Neural cell (in vitro differentiated cells): ENCODE results near the gene ETNK2. TPM values are rescaled to one million over a fixed set of nuclear protein-coding genes. Genes with fewer than 3 reads are reported as not detected.

ENCODE experiments used
- H2AFZ ChIP-seq: fragments of 200-600, 300-800 bp; sonication (generic), shearing (Covaris generic); 2 replicates; pipeline ENCODE4 v1.6.0; 2014; ENCODE audit warnings: low read depth, mild to moderate bottlenecking, antibody characterized with exemption, low read length, moderate library complexity
- H3F3A ChIP-seq: fragments of 200-600 bp; shearing (Covaris generic); 2 replicates; pipeline ENCODE4 v1.6.1; 2016; ENCODE audit warnings: mild to moderate bottlenecking, moderate library complexity, mixed read lengths, antibody characterized with exemption, low read length; ENCODE audit not compliant: insufficient read depth, poor library complexity, severe bottlenecking
- H3K27ac ChIP-seq: fragments of 200-600, 300-800 bp; sonication (generic), shearing (Covaris generic); 2 replicates; pipeline ENCODE4 v1.5.1; 2014; ENCODE audit warnings: mild to moderate bottlenecking, low read length, moderate library complexity
- H3K27me3 ChIP-seq: fragments of 300-800, 200-600 bp; sonication (generic), shearing (Covaris generic); 2 replicates; pipeline ENCODE4 v1.6.0; 2014; ENCODE audit warnings: mild to moderate bottlenecking, low read depth, low read length, moderate library complexity; ENCODE audit not compliant: insufficient read depth
- H3K36me3 ChIP-seq: fragments of 300-800, 200-600 bp; sonication (generic), shearing (Covaris generic); 2 replicates; pipeline ENCODE4 v1.5.1; 2014; ENCODE audit warnings: mild to moderate bottlenecking, antibody characterized with exemption, low read length, moderate library complexity; ENCODE audit not compliant: insufficient read depth
- H3K4me2 ChIP-seq: fragments of 300-800, 200-600 bp; sonication (generic), shearing (Covaris generic); 2 replicates; pipeline ENCODE4 v1.6.0; 2014; ENCODE audit warnings: mild to moderate bottlenecking, low read length
- H3K4me3 ChIP-seq: fragments of 300-800, 200-600 bp; sonication (generic), shearing (Covaris generic); 2 replicates; pipeline ENCODE4 v1.5.1; 2014; ENCODE audit warnings: mild to moderate bottlenecking, low read length, moderate library complexity
- H3K79me2 ChIP-seq: fragments of 200-600 bp; shearing (Covaris generic); replicated peaks from 2 replicates; pipeline ENCODE4 v1.6.0; 2014; ENCODE audit warnings: mild to moderate bottlenecking, low read length, moderate library complexity; ENCODE audit not compliant: insufficient read depth
- H3K9ac ChIP-seq: fragments of 300-800, 200-600 bp; sonication (generic), shearing (Covaris generic); 2 replicates; pipeline ENCODE4 v1.6.1; 2016; ENCODE audit warnings: mild to moderate bottlenecking, low read length, mixed read lengths
- H3K9me2 ChIP-seq: fragments of 200-600 bp; shearing (Covaris generic); 2 replicates; pipeline ENCODE4 v1.6.1; 2016; ENCODE audit warnings: mild to moderate bottlenecking, low read length, mixed read lengths; ENCODE audit not compliant: insufficient read depth
- H3K9me3 ChIP-seq: fragments of 200-600, 300-800 bp; sonication (generic), shearing (Covaris generic); 2 replicates; pipeline ENCODE4 v1.6.1; 2016; ENCODE audit warnings: mild to moderate bottlenecking, mixed run types, low read length, moderate library complexity, mixed read lengths
- H4K20me1 ChIP-seq: fragments of 200-600 bp; shearing (Covaris generic); 2 replicates; pipeline ENCODE4 v1.6.1; 2016; ENCODE audit warnings: mild to moderate bottlenecking, mixed run types; ENCODE audit not compliant: insufficient read depth
- EP300 ChIP-seq: fragments of 450-650 bp; conservative IDR thresholded peaks from 2 replicates; pipeline ENCODE4 v1.6.1; 2014; ENCODE audit warnings: antibody characterized with exemption, mild to moderate bottlenecking, moderate library complexity; ENCODE audit not compliant: poor library complexity, severe bottlenecking
- EZH2 ChIP-seq: fragments of 200-600, 300-800 bp; shearing (Covaris generic), sonication (generic); IDR thresholded peaks from 2 replicates; pipeline ENCODE4 v1.6.1; 2014; ENCODE audit warnings: antibody characterized with exemption, low read length, borderline replicate concordance, mild to moderate bottlenecking; ENCODE audit not compliant: insufficient read depth, poor library complexity, severe bottlenecking
- MXI1 ChIP-seq: fragments of 450-650 bp; conservative IDR thresholded peaks from 2 replicates; pipeline ENCODE4 v1.6.1; 2014; ENCODE audit warnings: antibody characterized with exemption, mild to moderate bottlenecking; ENCODE audit not compliant: poor library complexity, severe bottlenecking
- POLR2AphosphoS5 ChIP-seq: IDR thresholded peaks from 2 replicates; pipeline ENCODE4 v1.6.1; 2012
- RAD21 ChIP-seq: fragments of 450-650 bp; conservative IDR thresholded peaks from 2 replicates; pipeline ENCODE4 v1.6.1; 2014; ENCODE audit warnings: antibody characterized with exemption, mild to moderate bottlenecking, moderate library complexity
- SMC3 ChIP-seq: fragments of 450-650 bp; conservative IDR thresholded peaks from 2 replicates; pipeline ENCODE4 v1.6.1; 2014; ENCODE audit warnings: antibody characterized with exemption, mild to moderate bottlenecking, moderate library complexity; ENCODE audit not compliant: poor library complexity
- TAF1 ChIP-seq: IDR thresholded peaks from 2 replicates; pipeline ENCODE4 v1.6.1; 2012; ENCODE audit warnings: low read depth
- polyA plus RNA-seq: library from polyadenylated mRNA; depleted of rRNA; stranded (reverse); fragments of >200 nt; gene quantifications from 2 replicates; pipeline ENCODE4 v1.2.3, GENCODE V29; 2014
- TF ChIP-seq, protein P1 (sequence below): IDR thresholded peaks from 2 replicates; pipeline ENCODE4 v1.6.1; 2012; ENCODE audit warnings: borderline replicate concordance
- TF ChIP-seq, protein P2 (sequence below): fragments of 450-650 bp; IDR thresholded peaks from 2 replicates; pipeline ENCODE4 v1.5.1; 2014; ENCODE audit warnings: antibody characterized with exemption, mild to moderate bottlenecking, moderate library complexity; ENCODE audit not compliant: poor library complexity, severe bottlenecking

Gene ETNK2
- polyA plus RNA-seq, 1 donor from 2014 or later = 26.7 TPM

DNA sequence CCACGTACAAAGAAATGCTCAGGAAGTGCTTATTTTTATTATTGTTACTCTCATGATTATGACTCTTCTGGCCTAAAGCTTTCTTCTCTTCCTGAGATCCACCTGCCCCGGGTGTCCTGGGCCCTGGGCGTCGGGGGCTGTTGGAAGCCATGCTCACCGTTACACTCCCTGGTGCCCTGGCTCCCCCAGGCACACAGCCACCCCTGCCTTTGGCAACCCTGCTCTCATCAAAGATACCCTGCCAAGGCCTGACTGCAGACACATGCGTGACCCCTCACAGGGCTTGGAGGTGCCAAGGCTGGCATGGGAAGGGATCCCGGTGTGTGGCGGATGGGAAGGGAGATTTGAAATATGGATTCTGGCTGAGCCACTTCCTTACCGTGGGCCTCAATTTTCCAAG lies 47.7 kb upstream of the ETNK2 start:
- Histone ChIP-seq H3K79me2 (no peaks in the 10 kb centered on the region), H3K4me3 (no peak overlapping the region), H3K9me2 (no peaks in the 10 kb centered on the region), H3K27ac (no peak overlapping the region), H3K36me3 (no peaks in the 10 kb centered on the region), H3K4me2 (no peak overlapping the region), H3K9me3 (no peaks in the 10 kb centered on the region), H3K27me3 (no peaks in the 10 kb centered on the region), H3F3A (no peaks in the 10 kb centered on the region), H2AFZ (no peak overlapping the region), H4K20me1 (no peaks in the 10 kb centered on the region), H3K9ac (no peak overlapping the region)
- TF ChIP-seq RAD21 = no peak
- TF ChIP-seq EZH2 = no peak
- TF ChIP-seq POLR2AphosphoS5 = no peak
- TF ChIP-seq, protein P1, sequence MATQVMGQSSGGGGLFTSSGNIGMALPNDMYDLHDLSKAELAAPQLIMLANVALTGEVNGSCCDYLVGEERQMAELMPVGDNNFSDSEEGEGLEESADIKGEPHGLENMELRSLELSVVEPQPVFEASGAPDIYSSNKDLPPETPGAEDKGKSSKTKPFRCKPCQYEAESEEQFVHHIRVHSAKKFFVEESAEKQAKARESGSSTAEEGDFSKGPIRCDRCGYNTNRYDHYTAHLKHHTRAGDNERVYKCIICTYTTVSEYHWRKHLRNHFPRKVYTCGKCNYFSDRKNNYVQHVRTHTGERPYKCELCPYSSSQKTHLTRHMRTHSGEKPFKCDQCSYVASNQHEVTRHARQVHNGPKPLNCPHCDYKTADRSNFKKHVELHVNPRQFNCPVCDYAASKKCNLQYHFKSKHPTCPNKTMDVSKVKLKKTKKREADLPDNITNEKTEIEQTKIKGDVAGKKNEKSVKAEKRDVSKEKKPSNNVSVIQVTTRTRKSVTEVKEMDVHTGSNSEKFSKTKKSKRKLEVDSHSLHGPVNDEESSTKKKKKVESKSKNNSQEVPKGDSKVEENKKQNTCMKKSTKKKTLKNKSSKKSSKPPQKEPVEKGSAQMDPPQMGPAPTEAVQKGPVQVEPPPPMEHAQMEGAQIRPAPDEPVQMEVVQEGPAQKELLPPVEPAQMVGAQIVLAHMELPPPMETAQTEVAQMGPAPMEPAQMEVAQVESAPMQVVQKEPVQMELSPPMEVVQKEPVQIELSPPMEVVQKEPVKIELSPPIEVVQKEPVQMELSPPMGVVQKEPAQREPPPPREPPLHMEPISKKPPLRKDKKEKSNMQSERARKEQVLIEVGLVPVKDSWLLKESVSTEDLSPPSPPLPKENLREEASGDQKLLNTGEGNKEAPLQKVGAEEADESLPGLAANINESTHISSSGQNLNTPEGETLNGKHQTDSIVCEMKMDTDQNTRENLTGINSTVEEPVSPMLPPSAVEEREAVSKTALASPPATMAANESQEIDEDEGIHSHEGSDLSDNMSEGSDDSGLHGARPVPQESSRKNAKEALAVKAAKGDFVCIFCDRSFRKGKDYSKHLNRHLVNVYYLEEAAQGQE = no peak
- TF ChIP-seq, protein P2, sequence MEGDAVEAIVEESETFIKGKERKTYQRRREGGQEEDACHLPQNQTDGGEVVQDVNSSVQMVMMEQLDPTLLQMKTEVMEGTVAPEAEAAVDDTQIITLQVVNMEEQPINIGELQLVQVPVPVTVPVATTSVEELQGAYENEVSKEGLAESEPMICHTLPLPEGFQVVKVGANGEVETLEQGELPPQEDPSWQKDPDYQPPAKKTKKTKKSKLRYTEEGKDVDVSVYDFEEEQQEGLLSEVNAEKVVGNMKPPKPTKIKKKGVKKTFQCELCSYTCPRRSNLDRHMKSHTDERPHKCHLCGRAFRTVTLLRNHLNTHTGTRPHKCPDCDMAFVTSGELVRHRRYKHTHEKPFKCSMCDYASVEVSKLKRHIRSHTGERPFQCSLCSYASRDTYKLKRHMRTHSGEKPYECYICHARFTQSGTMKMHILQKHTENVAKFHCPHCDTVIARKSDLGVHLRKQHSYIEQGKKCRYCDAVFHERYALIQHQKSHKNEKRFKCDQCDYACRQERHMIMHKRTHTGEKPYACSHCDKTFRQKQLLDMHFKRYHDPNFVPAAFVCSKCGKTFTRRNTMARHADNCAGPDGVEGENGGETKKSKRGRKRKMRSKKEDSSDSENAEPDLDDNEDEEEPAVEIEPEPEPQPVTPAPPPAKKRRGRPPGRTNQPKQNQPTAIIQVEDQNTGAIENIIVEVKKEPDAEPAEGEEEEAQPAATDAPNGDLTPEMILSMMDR = no peak
- TF ChIP-seq MXI1 = no peak
- no peak for TF ChIP-seq TAF1
- TF ChIP-seq SMC3 = no peak
- TF ChIP-seq EP300 = no peak

DNA sequence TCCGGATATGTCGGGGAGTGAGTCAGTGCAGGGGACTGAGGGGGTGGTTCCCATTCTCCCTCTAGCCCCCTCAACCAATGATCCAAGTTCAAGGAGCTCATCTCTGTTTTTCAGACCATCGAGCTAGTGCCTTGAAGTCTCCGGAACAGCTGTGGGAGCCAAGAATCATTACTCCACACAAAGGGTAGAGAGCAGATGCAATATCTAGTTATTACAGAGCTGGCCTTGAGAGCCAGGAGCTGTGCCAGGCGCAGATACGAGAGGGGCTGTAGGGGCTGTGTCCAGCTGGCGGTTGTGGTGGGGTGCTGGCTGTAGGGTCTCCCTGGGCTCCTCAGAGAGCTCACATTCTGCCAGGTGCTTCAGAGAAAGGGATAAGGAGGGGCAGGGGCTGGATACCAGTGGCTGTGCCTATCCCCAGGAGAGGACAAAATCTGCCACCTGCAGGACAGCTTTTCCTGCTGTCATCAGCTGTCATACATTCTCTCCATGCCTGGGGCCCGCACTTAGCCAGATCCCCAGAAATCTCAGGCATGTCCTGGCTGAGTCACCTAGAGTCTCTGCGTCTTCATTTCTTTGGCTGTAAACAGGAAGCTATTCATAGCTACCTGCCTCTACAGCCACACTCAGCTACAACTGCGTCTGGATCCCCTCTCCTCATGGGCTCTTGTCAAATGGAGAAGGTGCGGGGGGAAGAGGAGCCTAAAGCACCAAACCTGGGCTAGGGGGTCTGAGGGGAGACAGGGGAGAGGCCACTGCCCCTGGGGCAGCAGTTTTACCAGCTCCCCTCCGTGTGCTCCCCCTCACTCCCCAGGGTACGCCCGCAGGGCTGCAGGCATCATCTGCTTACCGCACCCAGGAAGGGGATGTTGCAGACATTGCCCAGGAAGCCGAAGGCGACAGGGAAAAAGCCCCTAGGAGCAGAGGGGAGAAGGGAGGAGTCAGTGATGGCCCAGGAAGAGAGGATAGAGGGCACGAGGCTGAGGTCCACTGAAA lies 46.8 kb upstream of the ETNK2 start:
- H3K4me2 ChIP-seq = no peak overlapping the region

More for the DNA sequence above, 46.8 kb upstream of the ETNK2 start:
- Histone ChIP-seq H3K36me3 (no peaks in the 10 kb centered on the region), H3K79me2 (no peaks in the 10 kb centered on the region), H3K27me3 (no peaks in the 10 kb centered on the region), H2AFZ (no peak overlapping the region), H3K9me2 (no peaks in the 10 kb centered on the region), H4K20me1 (no peaks in the 10 kb centered on the region), H3K27ac (no peak overlapping the region), H3F3A (no peaks in the 10 kb centered on the region), H3K9ac (no peak overlapping the region), H3K4me3 (no peak overlapping the region), H3K9me3 (no peaks in the 10 kb centered on the region)
- TF ChIP-seq, protein P2 = no peak
- TF ChIP-seq POLR2AphosphoS5 (no peak), RAD21 (no peak), TAF1 (no peak), EZH2 (no peak), SMC3 (no peak)
- TF ChIP-seq, protein P1 = no peak
